ENCODE results near the gene ARMC6.

Gene ARMC6

GRCh38 chr19:19067276-19068072, 34.1 kb downstream of the ARMC6 start:
- no peaks in the 10 kb centered on the region for H3K9me3 ChIP-seq (ENCODE audit: control insufficient read depth, low read length)
- no peaks in the 10 kb centered on the region for H3K36me3 ChIP-seq (ENCODE audit: control insufficient read depth, insufficient read depth, low read length)
- H3K4me1 ChIP-seq, result peaks cover 8% of the 10 kb centered on the region
- H3K9ac ChIP-seq, result no peak overlapping the region
- H3K4me3 ChIP-seq (ENCODE audit: low read depth, low read length), result no peak overlapping the region
- no peak for TF ChIP-seq CTCF (IDR thresholded peaks at IDR 0.05)
- H3K4me2 ChIP-seq (ENCODE audit: low read length), result no peak overlapping the region
- no peak overlapping the region for H3K27ac ChIP-seq
- H2AFZ ChIP-seq, result no peak overlapping the region
- no peaks in the 10 kb centered on the region for H3K27me3 ChIP-seq (ENCODE audit: control insufficient read depth, insufficient read depth, low read length)
- H3K79me2 ChIP-seq, result peaks cover 9% of the 10 kb centered on the region

GRCh38 chr19:19068659-19069654, 35.6 kb downstream of the ARMC6 start:
- no peaks in the 10 kb centered on the region for H3K36me3 ChIP-seq (ENCODE audit: control insufficient read depth, insufficient read depth, low read length)
- H3K9me3 ChIP-seq (ENCODE audit: control insufficient read depth, low read length), result no peaks in the 10 kb centered on the region
- no peak for TF ChIP-seq CTCF (IDR thresholded peaks at IDR 0.05)
- H2AFZ ChIP-seq, result no peak overlapping the region
- H3K79me2 ChIP-seq, result peaks cover 22% of the 10 kb centered on the region
- H3K9ac ChIP-seq, result no peak overlapping the region
- H3K4me1 ChIP-seq, result peaks cover 3% of the 10 kb centered on the region
- no peak overlapping the region for H3K4me3 ChIP-seq (ENCODE audit: low read depth, low read length)
- no peaks in the 10 kb centered on the region for H3K27me3 ChIP-seq (ENCODE audit: control insufficient read depth, insufficient read depth, low read length)
- no peak overlapping the region for H3K4me2 ChIP-seq (ENCODE audit: low read length)
- no peak overlapping the region for H3K27ac ChIP-seq

GRCh38 chr19:19071897-19072296, 38.5 kb downstream of the ARMC6 start:
- H3K4me3 ChIP-seq (ENCODE audit: low read depth, low read length), result no peak overlapping the region
- H3K9me3 ChIP-seq (ENCODE audit: control insufficient read depth, low read length), result no peaks in the 10 kb centered on the region
- H3K4me1 ChIP-seq, result peaks cover 3% of the 10 kb centered on the region
- no peak for TF ChIP-seq CTCF (IDR thresholded peaks at IDR 0.05)
- H3K27ac ChIP-seq, result no peak overlapping the region
- no peak overlapping the region for H3K9ac ChIP-seq
- no peaks in the 10 kb centered on the region for H3K27me3 ChIP-seq (ENCODE audit: control insufficient read depth, insufficient read depth, low read length)
- no peak overlapping the region for H2AFZ ChIP-seq
- no peaks in the 10 kb centered on the region for H3K36me3 ChIP-seq (ENCODE audit: control insufficient read depth, insufficient read depth, low read length)
- no peak overlapping the region for H3K4me2 ChIP-seq (ENCODE audit: low read length)
- H3K79me2 ChIP-seq, result peaks cover 43% of the 10 kb centered on the region

- no peaks in the 10 kb centered on the region for H3K9me3 ChIP-seq (ENCODE audit: control insufficient read depth, low read length)
- no peak overlapping the region for H3K4me3 ChIP-seq (ENCODE audit: low read depth, low read length)
- H3K36me3 ChIP-seq (ENCODE audit: control insufficient read depth, insufficient read depth, low read length), result no peaks in the 10 kb centered on the region
- H2AFZ ChIP-seq, result no peak overlapping the region
- H3K27me3 ChIP-seq (ENCODE audit: control insufficient read depth, insufficient read depth, low read length), result no peaks in the 10 kb centered on the region
- no peak for TF ChIP-seq CTCF (IDR thresholded peaks at IDR 0.05)
- no peak overlapping the region for H3K27ac ChIP-seq
- H3K79me2 ChIP-seq, result peaks cover 45% of the 10 kb centered on the region
- no peak overlapping the region for H3K4me2 ChIP-seq (ENCODE audit: low read length)
- no peaks in the 10 kb centered on the region for H3K4me1 ChIP-seq
- H3K9ac ChIP-seq, result no peak overlapping the region
Measured at GRCh38 chr19:19074196-19074882, 40.9 kb downstream of the ARMC6 start.
